ENCODE measurements around the gene KLHL11.
"Not testable (repeated sequence)": the region's sequence is repeated elsewhere in the genome, so short reads cannot be mapped to it uniquely, and the experiment has no call there.

KLHL11 gene

GRCh38 chr17:41836550-41837196, 28.6 kb downstream of the KLHL11 start:
- DNase-seq (ENCODE audit: low read depth), result no peak
- peak overlapping the region; percentile 78 for H3K4me3 ChIP-seq (ENCODE audit: low read length)
- no peak for TF ChIP-seq CTCF (conservative IDR thresholded peaks at IDR 0.05; ENCODE audit: low read length)

- no peak for TF ChIP-seq CTCF (conservative IDR thresholded peaks at IDR 0.05; ENCODE audit: low read length)
- DNase-seq (ENCODE audit: low read depth), result peak; percentile 46
- H3K4me3 ChIP-seq (ENCODE audit: low read length), result peak within 1 kb of the TSS; percentile 78
Measured at GRCh38 chr17:41835800-41836549, 29.2 kb downstream of the KLHL11 start, which contains the start of gene NT5C3B. TSS of gene NT5C3B (minus strand) at chr17:41836232. CDS start at chr17:41836193, 39 bp downstream.

GRCh38 chr17:41835214-41835799, 29.9 kb downstream of the KLHL11 start:
- TF ChIP-seq CTCF (conservative IDR thresholded peaks at IDR 0.05; ENCODE audit: low read length), result no peak
- peak overlapping the region; percentile 78 for H3K4me3 ChIP-seq (ENCODE audit: low read length)
- no peak for DNase-seq (ENCODE audit: low read depth)

- not testable (repeated sequence) for DNase-seq (ENCODE audit: low read depth); H3K4me3 ChIP-seq (ENCODE audit: low read length)
Measured at GRCh38 chr17:41829961-41830360, 35.3 kb downstream of the KLHL11 start.

- no peak for TF ChIP-seq CTCF (conservative IDR thresholded peaks at IDR 0.05; ENCODE audit: low read length)
- no peak overlapping the region for H3K4me3 ChIP-seq (ENCODE audit: low read length)
- no peak for DNase-seq (ENCODE audit: low read depth)
Measured at GRCh38 chr17:41825175-41825845, 39.9 kb downstream of the KLHL11 start.

GRCh38 chr17:41824086-41824485, 41.1 kb downstream of the KLHL11 start:
- DNase-seq (ENCODE audit: low read depth), result peak; percentile 71
- no peak for TF ChIP-seq CTCF (conservative IDR thresholded peaks at IDR 0.05; ENCODE audit: low read length)
- no peak overlapping the region for H3K4me3 ChIP-seq (ENCODE audit: low read length)

- no peak for TF ChIP-seq CTCF (conservative IDR thresholded peaks at IDR 0.05; ENCODE audit: low read length)
- DNase-seq (ENCODE audit: low read depth), result no peak
- H3K4me3 ChIP-seq (ENCODE audit: low read length), result no peak overlapping the region
Measured at GRCh38 chr17:41823580-41823979, 41.6 kb downstream of the KLHL11 start.

Data from AG10803 (cell line).